CD8-positive, alpha-beta memory T cell (primary cell): ENCODE data around the gene PIM2. TPM values are rescaled to one million over a fixed set of nuclear protein-coding genes. Genes with fewer than 3 reads are reported as not detected.

Experiments
- CTCF ChIA-PET: fragments of 350-600 bp; sonication (Branson Sonifier 250); formaldehyde crosslinking; loops from one replicate; lab custom pipeline; 2021; ENCODE audit warnings: antibody characterized with exemption; lab: Charles Lee
- POLR2A ChIA-PET: fragments of 350-600 bp; sonication (Branson Sonifier 250); formaldehyde crosslinking; loops from one replicate; lab custom pipeline; 2021; ENCODE audit warnings: antibody characterized with exemption; lab: Charles Lee
- DNase-seq, 5 donors: peaks; one replicate each; pipeline versions ENCODE4 v3.0.0 to v3.0.0-alpha.2; 2020 to 2022; ENCODE audit warnings: mixed read lengths in 1 of 5
- H3K27ac ChIP-seq: one replicate; pipeline ENCODE4 v1.7.0; 2013; ENCODE audit warnings: low read depth, mild to moderate bottlenecking, low read length, moderate library complexity
- H3K27me3 ChIP-seq: 2 replicates; pipeline ENCODE4 v1.7.0; 2013; ENCODE audit warnings: low read length, mild to moderate bottlenecking; ENCODE audit not compliant: insufficient read depth, poor library complexity, severe bottlenecking
- H3K36me3 ChIP-seq: 2 replicates; pipeline ENCODE4 v1.7.0; 2013; ENCODE audit warnings: mild to moderate bottlenecking, low read length, moderate library complexity; ENCODE audit not compliant: insufficient read depth
- H3K4me1 ChIP-seq: 2 replicates; pipeline ENCODE4 v1.7.0; 2013; ENCODE audit warnings: mild to moderate bottlenecking, low read length, moderate library complexity; ENCODE audit not compliant: insufficient read depth
- H3K4me3 ChIP-seq: 2 replicates; pipeline ENCODE4 v1.7.0; 2013; ENCODE audit warnings: mild to moderate bottlenecking, low read length
- H3K9me3 ChIP-seq: 2 replicates; pipeline ENCODE4 v1.7.0; 2013; ENCODE audit warnings: mild to moderate bottlenecking, low read length
- H3K27ac Mint-ChIP-seq, 8 donors: one replicate each; pipeline ENCODE4 v1.8.0; 2020 to 2021; ENCODE audit warnings: mixed read lengths in 8 of 8, mild to moderate bottlenecking in 6 of 8, inconsistent platforms in 3 of 8, moderate library complexity in 3 of 8
- H3K27me3 Mint-ChIP-seq, 2 donors: one replicate each; pipeline ENCODE4 v1.8.0; 2020 to 2021; ENCODE audit warnings: mixed read lengths in 2 of 2, mild to moderate bottlenecking in 1 of 2, moderate library complexity in 1 of 2
- H3K36me3 Mint-ChIP-seq, 3 donors: one replicate each; pipeline ENCODE4 v1.8.0; 2020 to 2021; ENCODE audit warnings: mixed read lengths in 3 of 3, inconsistent platforms in 1 of 3, mild to moderate bottlenecking in 1 of 3
- H3K4me1 Mint-ChIP-seq, 3 donors: one replicate each; pipeline ENCODE4 v1.8.0; 2020 to 2021; ENCODE audit warnings: mixed read lengths in 3 of 3, inconsistent platforms in 1 of 3, mild to moderate bottlenecking in 1 of 3
- H3K4me3 Mint-ChIP-seq, 7 donors: one replicate each; pipeline ENCODE4 v1.8.0; 2020 to 2021; ENCODE audit warnings: mixed read lengths in 7 of 7, mild to moderate bottlenecking in 6 of 7, moderate library complexity in 4 of 7, inconsistent platforms in 2 of 7
- H3K9me3 Mint-ChIP-seq, 5 donors: one replicate each; pipeline ENCODE4 v1.8.0; 2020 to 2022; ENCODE audit warnings: mixed read lengths in 5 of 5, mild to moderate bottlenecking in 3 of 5, moderate library complexity in 2 of 5, inconsistent platforms in 1 of 5
- polyA plus RNA-seq: library from polyadenylated mRNA; unstranded; fragments of 300-500 nt; fragmentation: Illumina TruSeq; gene quantifications from one replicate; pipeline ENCODE4 v1.2.3, GENCODE V29; 2021
- total RNA-seq, 2 experiments: library from RNA; stranded (reverse); gene quantifications; one replicate each; pipeline ENCODE4 v1.2.3, GENCODE V29; 2021

PIM2 gene
- total and polyA plus RNA-seq, 3 experiments from 2014 or later, result 212 to 273 (median 269) TPM

DNA sequence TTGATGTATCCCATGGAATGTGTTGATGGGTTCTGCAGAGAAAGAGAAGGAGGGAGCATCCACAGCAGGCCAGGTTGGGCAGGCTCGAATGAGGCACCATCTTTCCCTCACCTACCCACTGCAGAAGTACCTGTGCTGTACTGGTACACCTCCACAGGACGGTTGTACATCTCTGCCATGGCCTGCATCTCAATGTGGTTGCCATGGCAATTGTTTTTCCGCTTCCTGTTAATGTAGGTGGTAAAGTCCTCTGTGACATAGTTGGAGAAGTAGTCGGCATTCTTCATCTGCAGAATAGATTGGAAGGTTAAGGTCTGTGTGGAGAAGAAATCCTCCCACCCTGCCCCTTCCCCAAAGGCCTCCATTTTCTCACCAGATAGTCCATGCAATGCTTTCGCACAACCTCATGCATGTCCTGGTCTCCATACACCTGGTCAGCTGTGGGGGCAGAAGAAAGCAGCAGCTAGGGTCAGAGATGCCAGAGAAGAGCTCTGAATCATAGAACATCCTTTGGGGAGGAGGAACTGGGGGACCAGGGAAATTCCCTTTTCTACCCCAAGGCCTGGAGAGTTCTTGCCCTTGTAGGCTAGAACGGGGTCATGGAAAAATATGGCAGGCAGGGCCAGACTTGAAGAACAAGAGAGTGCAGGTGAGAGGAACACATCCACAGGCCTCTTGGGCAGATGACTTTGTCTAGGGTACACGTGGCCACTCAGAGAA, 15.9 kb upstream of the PIM2 start:
- peak in 2 of 5 donors; percentile 53 to 57 for DNase-seq
- H3K36me3 Mint-ChIP-seq, result peaks cover 14 to 46% (median 16%) of the 10 kb centered on the region in 3 donors

GRCh38 chrX:48933757-48934156, 14.9 kb upstream of the PIM2 start:
- Histone ChIP-seq H3K27me3 (no peaks in the 10 kb centered on the region), H3K27ac (no peak overlapping the region), H3K4me3 (no peak overlapping the region), H3K36me3 (peaks cover 14% of the 10 kb centered on the region), H3K9me3 (no peaks in the 10 kb centered on the region), H3K4me1 (peaks cover 47% of the 10 kb centered on the region)
- Mint-ChIP-seq H3K36me3 (peaks cover 14 to 45% (median 16%) of the 10 kb centered on the region in 3 donors), H3K9me3 (no peaks in the 10 kb centered on the region), H3K27ac (peak overlapping the region; percentile 43 to 98 (median 92)), H3K4me3 (peak overlapping the region in 2 of 7 donors; percentile 26 to 59), H3K4me1 (peaks cover 48 to 59% (median 58%) of the 10 kb centered on the region in 3 donors), H3K27me3 (peaks cover 0 to 3% of the 10 kb centered on the region in 2 donors)
- POLR2A ChIA-PET, result interaction anchor here (0.6 kb wide), 1 partner anchor 10 kb away, joined by 3 read pairs; no protein-coding TSS in a partner anchor
- CTCF ChIA-PET, result no interaction called here
- no peak for DNase-seq

More for the DNA sequence above, 15.9 kb upstream of the PIM2 start:
- Histone ChIP-seq H3K27me3 (no peaks in the 10 kb centered on the region), H3K9me3 (no peaks in the 10 kb centered on the region), H3K4me1 (peaks cover 57% of the 10 kb centered on the region), H3K4me3 (peak overlapping the region; percentile 32), H3K36me3 (peaks cover 14% of the 10 kb centered on the region), H3K27ac (peak overlapping the region; percentile 47)
- peak overlapping the region; percentile 49 to 71 (median 61) for H3K4me3 Mint-ChIP-seq
- peak overlapping the region; percentile 82 to 98 (median 92) for H3K27ac Mint-ChIP-seq
- peaks cover 0 to 5% of the 10 kb centered on the region in 2 donors for H3K27me3 Mint-ChIP-seq
- CTCF ChIA-PET, result no interaction called here
- POLR2A ChIA-PET, result no interaction called here
- peaks cover 57 to 69% (median 68%) of the 10 kb centered on the region in 3 donors for H3K4me1 Mint-ChIP-seq
- H3K9me3 Mint-ChIP-seq, result no peaks in the 10 kb centered on the region

GRCh38 chrX:48927736-48928382, 9.0 kb upstream of the PIM2 start:
- DNase-seq, result no peak
- peaks cover 20% of the 10 kb centered on the region for H3K36me3 ChIP-seq
- H3K36me3 Mint-ChIP-seq, result peaks cover 8 to 56% (median 16%) of the 10 kb centered on the region in 3 donors
- H3K4me3 Mint-ChIP-seq, result no peak overlapping the region
- peak overlapping the region in 1 of 8 donors; percentile 32 for H3K27ac Mint-ChIP-seq
- ChIA-PET CTCF (interaction anchor here (1.5 kb wide), 1 partner anchor 18 kb away, joined by 3 read pairs; no protein-coding TSS in a partner anchor), POLR2A (no interaction called here)
- no peaks in the 10 kb centered on the region for H3K9me3 Mint-ChIP-seq
- H3K4me1 Mint-ChIP-seq, result peaks cover 17 to 36% (median 27%) of the 10 kb centered on the region in 3 donors
- no peaks in the 10 kb centered on the region for H3K9me3 ChIP-seq
- H3K4me3 ChIP-seq, result no peak overlapping the region
- H3K27me3 Mint-ChIP-seq, result peaks cover 0 to 8% of the 10 kb centered on the region in 2 donors
- H3K4me1 ChIP-seq, result peaks cover 9% of the 10 kb centered on the region
- no peak overlapping the region for H3K27ac ChIP-seq
- H3K27me3 ChIP-seq, result no peaks in the 10 kb centered on the region

GRCh38 chrX:48927123-48927522, 8.3 kb upstream of the PIM2 start:
- no peak for DNase-seq
- peaks cover 21 to 40% (median 32%) of the 10 kb centered on the region in 3 donors for H3K4me1 Mint-ChIP-seq
- CTCF ChIA-PET, result interaction anchor here (1.0 to 1.5 kb wide), 2 partner anchors 13 to 19 kb away, joined by 3 read pairs; no protein-coding TSS in a partner anchor
- peaks cover 0 to 6% of the 10 kb centered on the region in 2 donors for H3K27me3 Mint-ChIP-seq
- H3K9me3 Mint-ChIP-seq, result no peaks in the 10 kb centered on the region
- H3K27ac ChIP-seq, result no peak overlapping the region
- H3K36me3 ChIP-seq, result peaks cover 20% of the 10 kb centered on the region
- peaks cover 12% of the 10 kb centered on the region for H3K4me1 ChIP-seq
- H3K36me3 Mint-ChIP-seq, result peaks cover 8 to 61% (median 16%) of the 10 kb centered on the region in 3 donors
- no peak overlapping the region for H3K4me3 ChIP-seq
- no peak overlapping the region for H3K4me3 Mint-ChIP-seq
- H3K27me3 ChIP-seq, result no peaks in the 10 kb centered on the region
- no peaks in the 10 kb centered on the region for H3K9me3 ChIP-seq
- peak overlapping the region in 1 of 8 donors; percentile 50 for H3K27ac Mint-ChIP-seq
- POLR2A ChIA-PET, result no interaction called here

- Mint-ChIP-seq H3K27ac (peak overlapping the region; percentile 77 to 89 (median 84)), H3K4me3 (peak overlapping the region in 4 of 7 donors; percentile 17 to 30 (median 20)), H3K9me3 (no peaks in the 10 kb centered on the region), H3K27me3 (peaks cover 0 to 6% of the 10 kb centered on the region in 2 donors), H3K4me1 (peaks cover 45 to 69% (median 51%) of the 10 kb centered on the region in 3 donors), H3K36me3 (peaks cover 0 to 59% (median 14%) of the 10 kb centered on the region in 3 donors)
- H3K9me3 ChIP-seq, result no peaks in the 10 kb centered on the region
- no peak overlapping the region for H3K4me3 ChIP-seq
- no peak for DNase-seq
- peaks cover 34% of the 10 kb centered on the region for H3K4me1 ChIP-seq
- no peaks in the 10 kb centered on the region for H3K27me3 ChIP-seq
- H3K27ac ChIP-seq, result no peak overlapping the region
- ChIA-PET CTCF (no interaction called here), POLR2A (no interaction called here)
- H3K36me3 ChIP-seq, result peaks cover 14% of the 10 kb centered on the region
Observed at GRCh38 chrX:48924270-48924669, 5.4 kb upstream of the PIM2 start.

DNA sequence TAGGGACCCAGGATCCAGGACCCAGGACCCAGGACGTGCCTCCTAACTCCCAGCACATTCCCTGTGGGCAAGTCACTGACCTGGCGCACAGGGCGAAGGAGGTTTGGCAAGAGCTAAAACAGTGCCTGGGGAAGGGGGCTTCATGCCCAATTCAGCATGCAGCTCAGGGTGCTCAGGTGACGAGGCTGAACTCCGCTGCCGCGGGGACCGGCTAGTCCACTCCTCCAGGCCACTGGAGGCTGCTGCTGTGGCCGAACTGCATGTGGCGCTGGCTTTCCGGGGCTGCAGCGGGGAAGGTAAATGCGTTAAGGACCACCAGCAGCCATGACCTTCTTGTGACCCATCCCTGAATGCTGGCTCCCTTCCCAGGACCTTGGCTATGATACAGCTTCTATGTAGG, 4.9 kb upstream of the PIM2 start:
- Histone ChIP-seq H3K27ac (no peak overlapping the region), H3K36me3 (peaks cover 14% of the 10 kb centered on the region), H3K9me3 (no peaks in the 10 kb centered on the region), H3K4me1 (peaks cover 34% of the 10 kb centered on the region), H3K4me3 (no peak overlapping the region), H3K27me3 (no peaks in the 10 kb centered on the region)
- DNase-seq, result no peak
- Mint-ChIP-seq H3K36me3 (peaks cover 0 to 60% (median 14%) of the 10 kb centered on the region in 3 donors), H3K9me3 (no peaks in the 10 kb centered on the region), H3K4me1 (peaks cover 45 to 71% (median 51%) of the 10 kb centered on the region in 3 donors), H3K27me3 (peaks cover 0 to 6% of the 10 kb centered on the region in 2 donors), H3K27ac (peak overlapping the region in 7 of 8 donors; percentile 78 to 89 (median 84)), H3K4me3 (peak overlapping the region in 2 of 7 donors; percentile 22 to 30)
- ChIA-PET CTCF (no interaction called here), POLR2A (interaction anchor here (0.6 kb wide), 1 partner anchor 10 kb away, joined by 3 read pairs; no protein-coding TSS in a partner anchor)

- ChIA-PET CTCF (interaction anchor here (2.5 kb wide), 1 partner anchor 16 kb away, joined by 10 read pairs; no protein-coding TSS in a partner anchor), POLR2A (interaction anchor here (1.3 to 2.4 kb wide), 2 partner anchors 34 to 37 kb away, joined by 3 to 10 read pairs; partner anchors contain the start of gene OTUD5)
- peaks cover 10 to 63% (median 17%) of the 10 kb centered on the region in 3 donors for H3K36me3 Mint-ChIP-seq
- H3K27ac Mint-ChIP-seq, result peak overlapping the region; percentile 85 to 96 (median 93)
- H3K4me1 Mint-ChIP-seq, result peaks cover 59 to 73% (median 60%) of the 10 kb centered on the region in 3 donors
- peaks cover 0 to 3% (median 0%) of the 10 kb centered on the region in 5 donors for H3K9me3 Mint-ChIP-seq
- Histone ChIP-seq H3K4me3 (peak overlapping the region; percentile 90), H3K4me1 (peaks cover 40% of the 10 kb centered on the region), H3K27me3 (no peaks in the 10 kb centered on the region), H3K36me3 (peaks cover 18% of the 10 kb centered on the region), H3K27ac (peak overlapping the region; percentile 22), H3K9me3 (no peaks in the 10 kb centered on the region)
- no peak for DNase-seq
- peak overlapping the region; percentile 95 to 98 (median 96) for H3K4me3 Mint-ChIP-seq
- H3K27me3 Mint-ChIP-seq, result peaks cover 0 to 9% of the 10 kb centered on the region in 2 donors
Observed at GRCh38 chrX:48920718-48921104, 1.9 kb upstream of the PIM2 start.
